ENCODE measurements around the gene ACBD7.

DNA sequence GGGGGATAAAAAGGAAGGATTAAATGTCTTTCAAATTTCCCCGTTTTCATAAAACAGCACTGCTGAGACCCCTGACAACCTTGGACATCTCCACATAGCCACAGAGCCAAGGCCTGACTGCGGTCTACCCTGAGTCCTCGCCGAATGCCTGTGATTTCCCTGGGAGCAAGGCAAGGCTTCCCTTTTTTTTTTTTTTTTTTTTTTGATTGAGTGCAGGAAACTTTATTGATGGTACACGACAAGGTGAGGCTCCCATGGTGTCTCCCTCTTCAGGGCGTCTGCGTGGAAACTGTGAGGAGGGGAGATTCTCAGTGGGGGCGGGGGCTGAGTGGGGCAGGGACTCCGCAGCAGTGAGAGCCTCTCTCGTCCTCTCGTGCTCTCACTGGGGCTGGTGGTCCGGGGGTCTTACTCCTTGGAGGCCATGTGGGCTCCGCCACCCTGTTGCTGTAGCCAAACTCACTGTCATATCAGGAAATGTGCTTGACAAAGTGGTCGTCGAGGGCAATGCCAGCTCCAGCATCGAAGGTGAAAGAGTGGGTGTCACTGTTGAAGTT is 4.4 kb upstream of the ACBD7 start:
- TF ChIP-seq TRIM28 (IDR thresholded peaks at IDR 0.05; ENCODE audit: borderline replicate concordance, low read length) = no peak
- TF ChIP-seq ZNF501 (tag by site-specific recombination; IDR thresholded peaks at IDR 0.05) = no peak
- TF ChIP-seq, protein P1, sequence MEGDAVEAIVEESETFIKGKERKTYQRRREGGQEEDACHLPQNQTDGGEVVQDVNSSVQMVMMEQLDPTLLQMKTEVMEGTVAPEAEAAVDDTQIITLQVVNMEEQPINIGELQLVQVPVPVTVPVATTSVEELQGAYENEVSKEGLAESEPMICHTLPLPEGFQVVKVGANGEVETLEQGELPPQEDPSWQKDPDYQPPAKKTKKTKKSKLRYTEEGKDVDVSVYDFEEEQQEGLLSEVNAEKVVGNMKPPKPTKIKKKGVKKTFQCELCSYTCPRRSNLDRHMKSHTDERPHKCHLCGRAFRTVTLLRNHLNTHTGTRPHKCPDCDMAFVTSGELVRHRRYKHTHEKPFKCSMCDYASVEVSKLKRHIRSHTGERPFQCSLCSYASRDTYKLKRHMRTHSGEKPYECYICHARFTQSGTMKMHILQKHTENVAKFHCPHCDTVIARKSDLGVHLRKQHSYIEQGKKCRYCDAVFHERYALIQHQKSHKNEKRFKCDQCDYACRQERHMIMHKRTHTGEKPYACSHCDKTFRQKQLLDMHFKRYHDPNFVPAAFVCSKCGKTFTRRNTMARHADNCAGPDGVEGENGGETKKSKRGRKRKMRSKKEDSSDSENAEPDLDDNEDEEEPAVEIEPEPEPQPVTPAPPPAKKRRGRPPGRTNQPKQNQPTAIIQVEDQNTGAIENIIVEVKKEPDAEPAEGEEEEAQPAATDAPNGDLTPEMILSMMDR (tag by site-specific recombination; IDR thresholded peaks at IDR 0.05) = no peak
- TF ChIP-seq, protein P2, sequence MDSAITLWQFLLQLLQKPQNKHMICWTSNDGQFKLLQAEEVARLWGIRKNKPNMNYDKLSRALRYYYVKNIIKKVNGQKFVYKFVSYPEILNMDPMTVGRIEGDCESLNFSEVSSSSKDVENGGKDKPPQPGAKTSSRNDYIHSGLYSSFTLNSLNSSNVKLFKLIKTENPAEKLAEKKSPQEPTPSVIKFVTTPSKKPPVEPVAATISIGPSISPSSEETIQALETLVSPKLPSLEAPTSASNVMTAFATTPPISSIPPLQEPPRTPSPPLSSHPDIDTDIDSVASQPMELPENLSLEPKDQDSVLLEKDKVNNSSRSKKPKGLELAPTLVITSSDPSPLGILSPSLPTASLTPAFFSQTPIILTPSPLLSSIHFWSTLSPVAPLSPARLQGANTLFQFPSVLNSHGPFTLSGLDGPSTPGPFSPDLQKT (IDR thresholded peaks at IDR 0.05; ENCODE audit: borderline replicate concordance, low read depth, low read length) = no peak
